ENCODE results near the gene AVEN. TPM values are rescaled to one million over a fixed set of nuclear protein-coding genes. Genes with fewer than 3 reads are reported as not detected.

AVEN gene, protein sequence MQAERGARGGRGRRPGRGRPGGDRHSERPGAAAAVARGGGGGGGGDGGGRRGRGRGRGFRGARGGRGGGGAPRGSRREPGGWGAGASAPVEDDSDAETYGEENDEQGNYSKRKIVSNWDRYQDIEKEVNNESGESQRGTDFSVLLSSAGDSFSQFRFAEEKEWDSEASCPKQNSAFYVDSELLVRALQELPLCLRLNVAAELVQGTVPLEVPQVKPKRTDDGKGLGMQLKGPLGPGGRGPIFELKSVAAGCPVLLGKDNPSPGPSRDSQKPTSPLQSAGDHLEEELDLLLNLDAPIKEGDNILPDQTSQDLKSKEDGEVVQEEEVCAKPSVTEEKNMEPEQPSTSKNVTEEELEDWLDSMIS
- total RNA-seq: 10 to 100 TPM; 12.3 to 27.9 (median 18.0) TPM

DNA sequence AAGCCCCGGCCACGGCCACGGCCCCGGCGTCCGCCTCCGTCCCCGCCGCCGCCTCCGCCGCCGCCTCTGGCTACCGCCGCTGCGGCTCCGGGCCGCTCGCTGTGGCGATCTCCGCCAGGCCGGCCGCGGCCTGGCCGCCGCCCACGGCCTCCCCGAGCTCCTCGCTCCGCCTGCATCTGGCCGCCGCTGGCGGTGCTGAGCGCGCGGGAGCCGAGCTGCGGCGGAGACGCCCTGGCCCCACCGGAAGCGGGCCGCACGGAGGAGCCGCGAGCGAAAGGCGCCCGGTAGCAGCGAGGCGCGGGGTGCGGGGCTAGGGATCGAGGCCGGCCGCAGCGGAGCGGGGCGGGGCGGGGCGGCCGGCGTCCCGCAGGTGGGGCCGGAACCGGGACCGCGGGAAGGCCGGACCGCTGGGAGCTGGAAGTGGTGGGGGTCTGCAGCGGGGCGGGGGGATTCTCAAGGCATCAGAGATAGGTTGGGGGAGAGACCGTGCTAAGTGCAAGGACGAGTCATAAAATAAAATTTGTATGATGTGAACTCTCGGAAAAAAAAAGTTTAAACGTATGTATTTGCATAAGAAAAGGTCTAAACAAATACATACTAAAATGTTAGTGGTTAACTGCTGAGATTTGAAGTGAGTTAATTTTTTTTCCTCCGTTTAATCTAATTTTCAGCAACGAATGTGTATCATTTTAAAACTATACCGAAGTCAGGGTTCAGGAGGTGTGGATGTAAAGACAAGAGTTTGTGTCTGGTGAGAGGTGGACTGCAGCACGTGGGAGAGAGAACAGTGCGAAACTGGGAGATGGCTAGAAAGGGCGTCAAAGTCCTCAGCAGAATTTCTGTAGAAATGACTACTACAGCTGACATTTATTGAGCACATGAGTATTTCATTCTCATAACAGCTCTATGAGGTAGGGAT lies at the start of gene AVEN:
Gene AVEN (minus strand): TSS at position 334 of the 919 bp plus-strand sequence. CDS start 158 bp downstream, at position 176.
- no peaks in the 10 kb centered on the region for H3K27me3 ChIP-seq
- intact Hi-C loops (cut with DNase I; ENCODE audit: low total_unique reads): no loop called here
- H3K36me3 ChIP-seq: no peaks in the 10 kb centered on the region
- H3K27ac ChIP-seq: peak within 1 kb of the TSS; percentile 93 to 97
- TF ChIP-seq POLR2A (IDR thresholded peaks at IDR 0.05): no peak
- TF ChIP-seq, protein P1, sequence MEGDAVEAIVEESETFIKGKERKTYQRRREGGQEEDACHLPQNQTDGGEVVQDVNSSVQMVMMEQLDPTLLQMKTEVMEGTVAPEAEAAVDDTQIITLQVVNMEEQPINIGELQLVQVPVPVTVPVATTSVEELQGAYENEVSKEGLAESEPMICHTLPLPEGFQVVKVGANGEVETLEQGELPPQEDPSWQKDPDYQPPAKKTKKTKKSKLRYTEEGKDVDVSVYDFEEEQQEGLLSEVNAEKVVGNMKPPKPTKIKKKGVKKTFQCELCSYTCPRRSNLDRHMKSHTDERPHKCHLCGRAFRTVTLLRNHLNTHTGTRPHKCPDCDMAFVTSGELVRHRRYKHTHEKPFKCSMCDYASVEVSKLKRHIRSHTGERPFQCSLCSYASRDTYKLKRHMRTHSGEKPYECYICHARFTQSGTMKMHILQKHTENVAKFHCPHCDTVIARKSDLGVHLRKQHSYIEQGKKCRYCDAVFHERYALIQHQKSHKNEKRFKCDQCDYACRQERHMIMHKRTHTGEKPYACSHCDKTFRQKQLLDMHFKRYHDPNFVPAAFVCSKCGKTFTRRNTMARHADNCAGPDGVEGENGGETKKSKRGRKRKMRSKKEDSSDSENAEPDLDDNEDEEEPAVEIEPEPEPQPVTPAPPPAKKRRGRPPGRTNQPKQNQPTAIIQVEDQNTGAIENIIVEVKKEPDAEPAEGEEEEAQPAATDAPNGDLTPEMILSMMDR (IDR thresholded peaks at IDR 0.05): peak in 1 of 4 experiments; percentile 4
- DNase-seq: peak; percentile 25 to 49
- H3K9me3 ChIP-seq: no peaks in the 10 kb centered on the region
- peak within 1 kb of the TSS; percentile 73 to 77 for H3K4me3 ChIP-seq
- no peaks in the 10 kb centered on the region for H3K4me1 ChIP-seq

DNA sequence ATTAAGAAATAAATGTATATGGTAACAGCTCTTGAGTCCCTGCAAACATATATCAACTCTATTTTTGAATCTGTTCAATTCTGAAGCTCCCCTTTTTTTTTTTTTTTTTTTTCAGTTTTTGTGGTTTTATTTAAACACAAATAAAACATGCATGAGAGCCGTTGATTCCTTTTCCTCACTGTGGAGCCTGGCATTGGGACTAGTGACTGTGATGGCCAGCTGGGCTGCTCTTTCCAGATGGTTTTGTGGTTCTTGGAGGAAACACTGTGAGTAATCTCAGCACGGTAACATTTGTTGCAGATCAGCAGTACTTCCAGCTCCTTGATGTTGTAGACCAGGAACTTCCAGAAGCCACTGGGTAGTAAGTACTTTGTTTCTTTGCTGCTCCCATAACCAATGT lies 46.7 kb upstream of the AVEN start:
- no peak overlapping the region for H3K27ac ChIP-seq
- intact Hi-C loops (cut with DNase I; ENCODE audit: low total_unique reads): no loop called here
- H3K4me1 ChIP-seq: no peaks in the 10 kb centered on the region
- H3K27me3 ChIP-seq: no peaks in the 10 kb centered on the region
- no peak for TF ChIP-seq POLR2A (IDR thresholded peaks at IDR 0.05)
- TF ChIP-seq, protein P1 (IDR thresholded peaks at IDR 0.05): no peak
- peaks cover 0 to 2% of the 10 kb centered on the region in 2 donors for H3K36me3 ChIP-seq
- no peak overlapping the region for H3K4me3 ChIP-seq
- no peaks in the 10 kb centered on the region for H3K9me3 ChIP-seq
- no peak for DNase-seq

DNA sequence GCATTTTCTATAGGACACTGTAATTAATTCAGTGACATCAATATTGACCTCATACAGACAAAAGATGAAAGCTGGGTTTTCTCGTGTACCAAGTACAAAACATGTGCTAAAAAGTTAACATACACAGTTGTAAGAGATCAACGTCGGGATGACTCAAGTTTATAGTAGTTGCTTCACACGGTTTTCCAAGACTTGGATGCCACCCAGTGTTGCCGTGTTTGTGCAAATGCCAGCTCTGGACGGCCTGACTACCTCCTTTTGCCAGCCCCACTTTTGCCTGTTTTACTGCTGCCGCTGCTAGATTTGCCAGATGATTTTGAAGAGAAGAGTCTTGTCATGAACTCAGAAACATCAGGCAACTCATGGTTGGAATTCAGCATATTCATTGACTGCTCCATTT lies 45.1 kb upstream of the AVEN start:
- Histone ChIP-seq H3K27ac (peak overlapping the region in 1 of 2 donors; percentile 21), H3K27me3 (no peaks in the 10 kb centered on the region), H3K4me3 (no peak overlapping the region), H3K9me3 (no peaks in the 10 kb centered on the region), H3K4me1 (no peaks in the 10 kb centered on the region), H3K36me3 (no peaks in the 10 kb centered on the region)
- intact Hi-C loops (cut with DNase I; ENCODE audit: low total_unique reads): no loop called here
- peak; percentile 26 to 48 for DNase-seq
- TF ChIP-seq POLR2A (IDR thresholded peaks at IDR 0.05): no peak
- TF ChIP-seq, protein P1 (IDR thresholded peaks at IDR 0.05): no peak

DNA sequence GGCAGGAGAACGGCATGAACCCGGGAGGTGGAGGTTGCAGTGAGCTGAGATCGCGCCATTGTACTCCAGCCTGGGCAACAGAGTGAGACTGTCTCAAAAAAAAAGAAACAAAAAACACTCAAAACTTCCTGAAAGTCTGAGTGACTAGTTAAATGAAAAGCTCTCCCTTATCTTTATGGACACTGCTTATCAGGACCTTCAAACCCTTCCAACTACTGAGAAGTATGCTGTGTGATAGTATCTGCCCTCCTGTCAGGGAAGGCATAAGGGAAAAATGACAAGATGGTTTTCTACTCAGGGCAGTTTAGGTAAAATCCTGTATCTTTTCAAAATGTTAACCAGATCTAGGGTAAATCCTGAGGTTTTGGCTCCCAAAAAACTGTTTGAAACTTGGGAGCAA lies 40.9 kb upstream of the AVEN start:
- TF ChIP-seq, protein P1 (IDR thresholded peaks at IDR 0.05): no peak
- TF ChIP-seq POLR2A (IDR thresholded peaks at IDR 0.05): no peak
- Histone ChIP-seq H3K9me3 (no peaks in the 10 kb centered on the region), H3K4me1 (no peaks in the 10 kb centered on the region), H3K36me3 (no peaks in the 10 kb centered on the region), H3K27ac (no peak overlapping the region), H3K4me3 (no peak overlapping the region), H3K27me3 (no peaks in the 10 kb centered on the region)
- DNase-seq: no peak
- intact Hi-C loops (cut with DNase I; ENCODE audit: low total_unique reads): no loop called here

DNA sequence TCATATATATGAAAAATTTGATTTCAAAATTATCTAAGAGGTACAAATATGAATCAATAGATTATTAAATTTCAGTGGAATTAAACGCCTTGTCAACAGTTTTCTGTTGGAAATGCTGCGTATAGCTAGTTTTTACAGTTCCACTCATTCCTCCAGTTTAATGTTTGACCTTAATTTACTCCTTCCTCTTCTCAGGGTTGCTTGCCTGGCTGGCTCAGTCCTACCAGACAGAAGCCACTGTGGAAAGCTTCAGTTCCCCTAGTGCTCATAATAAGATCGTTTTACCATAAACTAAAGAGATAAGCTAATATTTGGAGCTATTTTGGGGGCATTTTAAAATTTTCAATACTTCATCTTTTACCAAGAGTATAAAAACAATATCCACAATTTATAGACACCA lies 39.9 kb upstream of the AVEN start:
- TF ChIP-seq, protein P1 (IDR thresholded peaks at IDR 0.05): no peak
- no peak for TF ChIP-seq POLR2A (IDR thresholded peaks at IDR 0.05)

More for the DNA sequence above, 39.9 kb upstream of the AVEN start:
- H3K27me3 ChIP-seq: no peaks in the 10 kb centered on the region
- DNase-seq: no peak
- intact Hi-C loops (cut with DNase I; ENCODE audit: low total_unique reads): no loop called here
- no peaks in the 10 kb centered on the region for H3K9me3 ChIP-seq
- H3K36me3 ChIP-seq: no peaks in the 10 kb centered on the region
- no peak overlapping the region for H3K4me3 ChIP-seq
- no peaks in the 10 kb centered on the region for H3K4me1 ChIP-seq
- no peak overlapping the region for H3K27ac ChIP-seq

Data from uterus (tissue), 4 donors.